Astrocyte (in vitro differentiated cells and primary cell): ENCODE data around the gene ABHD5. TPM values are rescaled to one million over a fixed set of nuclear protein-coding genes. Genes with fewer than 3 reads are reported as not detected.

Experiments used
- DNase-seq: peaks from one replicate; pipeline ENCODE4 v3.0.0-alpha.2; 2010; ENCODE audit warnings: low read depth
- FAIRE-seq: peaks from 2 replicates; lab custom pipeline; 2011; peaks lifted over from hg19 to GRCh38; lab: Jason Lieb, UNC
- H2AFZ ChIP-seq: 2 replicates; pipeline ENCODE4 v1.6.0; 2012; ENCODE audit warnings: low read depth, low read length, inconsistent platforms
- H3K27ac ChIP-seq: 2 replicates; pipeline ENCODE4 v1.5.1; 2011; ENCODE audit warnings: low read depth, low read length, inconsistent platforms
- H3K27me3 ChIP-seq: 2 replicates; pipeline ENCODE4 v1.6.0; 2011; ENCODE audit warnings: low read length, inconsistent platforms; ENCODE audit not compliant: insufficient read depth
- H3K36me3 ChIP-seq: 2 replicates; pipeline ENCODE4 v1.5.1; 2011; ENCODE audit warnings: low read length, inconsistent platforms; ENCODE audit not compliant: insufficient read depth
- H3K4me1 ChIP-seq: 2 replicates; pipeline ENCODE4 v1.5.1; 2011; ENCODE audit warnings: low read length, inconsistent platforms; ENCODE audit not compliant: insufficient read depth
- H3K4me2 ChIP-seq: 2 replicates; pipeline ENCODE4 v1.6.0; 2012; ENCODE audit warnings: low read length, inconsistent platforms
- H3K4me3 ChIP-seq: 2 replicates; pipeline ENCODE4 v1.5.1; 2011; ENCODE audit warnings: low read depth, mild to moderate bottlenecking, low read length, inconsistent platforms; ENCODE audit not compliant: insufficient read depth
- H3K79me2 ChIP-seq: 2 replicates; pipeline ENCODE4 v1.6.0; 2012; ENCODE audit warnings: mild to moderate bottlenecking, low read length, inconsistent platforms; ENCODE audit not compliant: insufficient read depth
- H3K9ac ChIP-seq: 2 replicates; pipeline ENCODE4 v1.6.0; 2012; ENCODE audit warnings: mild to moderate bottlenecking, low read length, inconsistent platforms
- H3K9me3 ChIP-seq: 2 replicates; pipeline ENCODE4 v1.5.1; 2012; ENCODE audit warnings: low read depth, mild to moderate bottlenecking, low read length, inconsistent platforms; ENCODE audit not compliant: insufficient read depth
- H4K20me1 ChIP-seq: 2 replicates; pipeline ENCODE4 v1.6.0; 2012; ENCODE audit warnings: low read length, inconsistent platforms; ENCODE audit not compliant: insufficient read depth
- H3K27ac Mint-ChIP-seq: one replicate; pipeline ENCODE4 v1.8.0; 2021; ENCODE audit warnings: mild to moderate bottlenecking, mixed read lengths; ENCODE audit not compliant: unreplicated experiment
- H3K27me3 Mint-ChIP-seq: one replicate; pipeline ENCODE4 v1.8.0; 2021; ENCODE audit warnings: low read depth, mixed read lengths; ENCODE audit not compliant: unreplicated experiment
- H3K36me3 Mint-ChIP-seq: one replicate; pipeline ENCODE4 v1.8.0; 2021; ENCODE audit warnings: low read depth, mixed read lengths; ENCODE audit not compliant: unreplicated experiment
- H3K4me1 Mint-ChIP-seq: one replicate; pipeline ENCODE4 v1.8.0; 2021; ENCODE audit warnings: low read depth, mixed read lengths; ENCODE audit not compliant: unreplicated experiment
- H3K4me3 Mint-ChIP-seq: one replicate; pipeline ENCODE4 v1.8.0; 2021; ENCODE audit warnings: mild to moderate bottlenecking, moderate library complexity, mixed read lengths; ENCODE audit not compliant: unreplicated experiment
- H3K9me3 Mint-ChIP-seq: one replicate; pipeline ENCODE4 v1.8.0; 2021; ENCODE audit warnings: mild to moderate bottlenecking, mixed read lengths; ENCODE audit not compliant: unreplicated experiment
- CTCF ChIP-seq: IDR thresholded peaks from 2 replicates; pipeline ENCODE4 v1.5.1; 2011; ENCODE audit warnings: low read depth, mild to moderate bottlenecking, inconsistent platforms, low read length, moderate library complexity; ENCODE audit not compliant: insufficient read depth
- EZH2 ChIP-seq: IDR thresholded peaks from 2 replicates; pipeline ENCODE4 v1.6.1; 2012; ENCODE audit warnings: mild to moderate bottlenecking, low read length, inconsistent platforms; ENCODE audit not compliant: insufficient read depth
- total RNA-seq: library from RNA; stranded (reverse); gene quantifications from 2 replicates; pipeline ENCODE4 v1.2.1, GENCODE V29; 2021

Gene ABHD5
- total RNA-seq, 1 donor from 2014 or later: 18.3 TPM

- Histone ChIP-seq H3K36me3 (no peaks in the 10 kb centered on the region), H2AFZ (no peak overlapping the region), H3K79me2 (no peaks in the 10 kb centered on the region), H4K20me1 (no peaks in the 10 kb centered on the region), H3K9me3 (no peaks in the 10 kb centered on the region), H3K4me1 (no peaks in the 10 kb centered on the region), H3K9ac (no peak overlapping the region), H3K27ac (no peak overlapping the region), H3K27me3 (no peaks in the 10 kb centered on the region), H3K4me3 (no peak overlapping the region), H3K4me2 (no peak overlapping the region)
- Mint-ChIP-seq H3K27ac (no peak overlapping the region), H3K36me3 (peaks cover 3% of the 10 kb centered on the region), H3K27me3 (no peaks in the 10 kb centered on the region), H3K4me3 (no peak overlapping the region), H3K4me1 (peaks cover 10% of the 10 kb centered on the region), H3K9me3 (peaks cover 4% of the 10 kb centered on the region)
- no peak for TF ChIP-seq CTCF
- TF ChIP-seq EZH2: no peak
- FAIRE-seq (no peak), DNase-seq (no peak)
Measured at GRCh38 chr3:43644443-43644842, 46.3 kb upstream of the ABHD5 start.

DNA sequence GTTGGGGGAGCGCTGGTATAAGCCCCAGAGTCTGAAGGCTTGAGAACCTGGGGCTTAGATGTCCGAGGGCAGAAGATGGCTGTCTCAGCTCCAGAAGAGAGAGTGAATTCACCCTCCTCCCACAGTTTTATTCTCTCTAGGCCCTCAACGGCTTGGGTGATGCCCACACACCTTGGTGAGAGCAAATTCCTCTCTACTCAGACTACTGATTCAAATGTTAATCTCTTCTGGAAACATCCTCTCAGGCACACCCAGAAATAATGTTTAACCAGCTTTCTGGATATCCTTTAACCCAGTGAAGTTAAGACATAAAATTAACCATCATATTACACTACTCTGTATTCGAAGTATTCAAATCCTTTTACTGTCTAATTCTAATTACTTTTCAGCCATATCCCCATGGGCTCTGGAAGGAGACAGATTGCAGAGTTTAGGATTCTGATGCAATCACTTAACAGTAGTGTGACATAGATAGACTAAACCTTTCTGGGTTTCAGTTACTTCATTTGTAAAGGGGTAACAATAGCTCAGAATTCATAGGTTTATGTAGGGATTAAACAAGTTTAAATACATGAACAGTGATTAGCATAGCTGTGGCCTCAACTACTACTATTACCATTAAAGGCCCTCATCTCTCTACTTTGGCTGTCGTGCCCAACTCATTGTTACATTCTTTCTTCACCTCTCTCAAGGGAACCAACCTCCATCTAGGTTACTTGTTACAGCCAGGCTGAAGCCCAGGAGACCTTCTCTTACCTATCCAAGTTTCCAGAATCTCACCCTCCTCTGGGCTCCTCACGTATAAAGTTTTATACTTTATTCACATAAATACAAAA lies 43.2 kb upstream of the ABHD5 start:
- no peak for FAIRE-seq
- Mint-ChIP-seq H3K4me3 (no peak overlapping the region), H3K27ac (peak overlapping the region; percentile 63), H3K4me1 (peaks cover 2% of the 10 kb centered on the region), H3K36me3 (peaks cover 3% of the 10 kb centered on the region), H3K27me3 (no peaks in the 10 kb centered on the region), H3K9me3 (peaks cover 4% of the 10 kb centered on the region)
- H3K9ac ChIP-seq: no peak overlapping the region
- no peak overlapping the region for H2AFZ ChIP-seq
- no peak overlapping the region for H3K4me3 ChIP-seq
- H3K4me1 ChIP-seq: no peaks in the 10 kb centered on the region
- no peaks in the 10 kb centered on the region for H3K9me3 ChIP-seq
- H4K20me1 ChIP-seq: no peaks in the 10 kb centered on the region
- H3K4me2 ChIP-seq: no peak overlapping the region
- no peaks in the 10 kb centered on the region for H3K36me3 ChIP-seq
- no peak overlapping the region for H3K27ac ChIP-seq
- no peak for DNase-seq
- H3K27me3 ChIP-seq: no peaks in the 10 kb centered on the region
- H3K79me2 ChIP-seq: no peaks in the 10 kb centered on the region
- TF ChIP-seq CTCF (no peak), EZH2 (no peak)

DNA sequence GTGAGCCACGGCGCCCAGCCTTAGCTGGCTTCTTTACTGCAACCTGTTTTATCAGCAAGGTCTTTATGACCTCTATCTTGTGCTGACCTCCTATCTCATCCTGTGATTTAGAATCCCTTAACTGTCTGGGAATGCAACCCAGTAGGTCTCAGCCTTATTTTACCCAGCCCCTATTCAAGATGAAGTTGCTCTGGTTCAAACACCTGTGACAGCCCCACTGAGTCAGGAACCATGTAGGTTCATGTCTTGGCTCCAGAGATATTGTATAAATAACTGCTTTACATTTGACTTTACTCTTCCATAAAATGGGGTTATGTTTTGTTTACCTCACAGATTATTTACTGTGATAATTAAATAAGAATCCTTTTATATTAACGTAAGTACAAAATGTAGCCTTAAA lies 41.8 kb upstream of the ABHD5 start:
- Histone ChIP-seq H3K27me3 (no peaks in the 10 kb centered on the region), H3K4me1 (no peaks in the 10 kb centered on the region), H3K4me2 (no peak overlapping the region), H3K27ac (no peak overlapping the region), H3K9me3 (no peaks in the 10 kb centered on the region), H2AFZ (no peak overlapping the region), H4K20me1 (no peaks in the 10 kb centered on the region), H3K4me3 (no peak overlapping the region), H3K36me3 (no peaks in the 10 kb centered on the region), H3K79me2 (no peaks in the 10 kb centered on the region), H3K9ac (no peak overlapping the region)
- Mint-ChIP-seq H3K36me3 (peaks cover 3% of the 10 kb centered on the region), H3K27me3 (no peaks in the 10 kb centered on the region), H3K4me3 (no peak overlapping the region), H3K27ac (no peak overlapping the region), H3K4me1 (peaks cover 2% of the 10 kb centered on the region), H3K9me3 (peaks cover 4% of the 10 kb centered on the region)
- FAIRE-seq: no peak
- TF ChIP-seq EZH2 (no peak), CTCF (no peak)
- no peak for DNase-seq
